GM04504 (cell line): ENCODE results near the gene RFPL3.
"Not testable (repeated sequence)": the region's sequence is repeated elsewhere in the genome, so short reads cannot be mapped to it uniquely, and the experiment has no call there.

Source experiments
- DNase-seq: peaks from one replicate; pipeline ENCODE4 v3.0.0-alpha.2; 2012; ENCODE audit warnings: low read depth

RFPL3 gene

DNA sequence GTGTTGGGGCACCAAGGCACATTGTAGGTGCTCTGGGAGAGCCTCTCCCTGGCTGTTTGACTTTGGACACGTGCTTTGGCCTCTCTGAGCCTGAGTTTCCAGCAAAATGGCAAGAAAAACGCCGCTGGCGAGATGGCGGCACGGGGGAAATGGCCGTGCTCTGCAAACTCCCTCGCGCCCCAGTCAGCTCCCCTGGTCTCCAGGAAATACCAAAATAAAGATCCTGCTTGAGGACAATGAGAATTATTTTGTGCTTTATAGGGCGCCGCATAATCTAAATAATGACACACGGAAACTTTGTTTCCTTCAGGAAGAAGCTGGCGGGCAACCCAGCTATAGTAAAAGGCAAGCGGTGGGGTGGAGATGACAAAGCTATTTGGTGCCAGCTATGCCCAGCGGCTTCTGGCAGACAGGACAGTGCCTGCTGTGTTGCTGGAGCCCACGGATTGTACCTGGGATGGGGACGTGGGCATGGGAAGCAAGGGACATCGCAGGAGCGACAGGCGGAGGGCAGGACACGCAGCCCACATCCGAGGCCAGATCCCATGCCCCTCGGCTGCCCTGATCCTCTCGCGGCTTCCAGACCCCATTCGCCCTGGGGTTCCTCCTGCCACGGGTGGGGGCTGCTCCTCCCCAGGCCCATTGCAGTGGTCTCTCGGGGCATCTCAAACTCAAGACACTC is 26.3 kb upstream of the RFPL3 start:
- DNase-seq, result no peak

DNA sequence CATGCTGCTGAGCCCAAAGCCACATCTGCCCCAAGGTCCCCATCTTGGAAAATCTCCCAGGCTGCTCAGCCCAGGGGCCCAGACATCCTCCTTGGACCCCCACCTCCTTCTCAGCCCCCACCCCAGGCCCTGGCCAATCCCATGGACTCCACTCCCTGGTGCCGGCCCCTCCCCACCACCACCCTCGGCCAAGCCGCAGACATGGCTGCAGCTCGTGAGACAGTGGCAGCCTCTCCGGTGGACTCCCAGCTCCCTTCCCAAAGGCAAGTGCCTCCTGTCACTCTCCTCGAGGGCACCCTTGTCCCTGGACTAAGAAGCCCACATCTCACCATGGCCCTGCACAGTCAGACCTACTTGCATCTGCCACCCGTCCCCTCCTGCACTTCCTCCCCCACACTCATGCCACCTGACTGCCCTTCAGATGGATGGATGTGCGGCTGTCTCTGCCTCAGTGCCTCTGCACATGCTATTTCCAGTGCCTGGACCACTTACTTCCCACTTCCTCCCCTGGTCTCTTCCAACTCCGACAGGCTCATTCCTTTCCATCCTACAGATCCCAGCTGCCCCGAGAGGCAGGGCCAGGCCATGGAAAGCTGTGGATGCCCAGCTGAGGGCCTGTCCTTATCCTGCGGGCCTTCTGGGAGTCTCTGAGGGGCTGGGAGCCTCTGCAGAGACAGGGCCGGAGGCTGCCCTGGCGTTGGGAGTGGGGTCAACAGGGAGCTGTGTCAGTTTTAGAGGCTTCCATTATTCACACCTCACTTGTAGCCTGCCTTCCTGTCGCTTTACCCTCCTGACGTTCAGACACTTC is 25.5 kb upstream of the RFPL3 start:
- DNase-seq, result no peak

DNA sequence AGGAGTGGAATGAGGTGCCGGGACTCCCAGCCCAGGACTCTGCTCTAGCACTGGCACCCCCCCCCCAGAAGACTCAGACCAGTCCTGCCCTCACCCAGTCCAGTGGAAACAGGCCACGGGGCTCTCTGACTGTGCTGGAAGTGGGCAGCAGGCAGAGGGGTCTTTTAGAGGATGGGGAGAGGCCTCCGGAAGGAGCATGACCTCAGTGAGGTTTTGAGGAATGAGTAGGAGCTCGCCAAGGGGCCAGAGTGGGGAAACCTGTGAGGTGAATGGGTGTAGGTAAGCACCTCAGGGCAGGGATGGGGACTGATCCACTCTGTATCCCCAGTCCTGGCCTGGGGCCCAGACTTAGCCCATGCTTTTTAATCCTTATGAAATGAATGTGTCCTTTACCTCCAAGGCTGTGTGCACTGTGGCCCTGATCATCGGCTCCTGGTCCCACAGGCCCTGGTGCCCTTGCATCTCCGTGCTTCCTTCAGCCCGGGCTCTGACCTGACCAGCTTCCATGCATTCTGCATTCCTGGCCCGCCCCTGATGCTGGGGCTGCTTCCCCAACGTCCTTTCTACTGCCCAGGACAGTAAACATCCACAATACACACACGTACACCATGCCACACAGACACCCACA is 24.4 kb upstream of the RFPL3 start:
- DNase-seq, result no peak

DNA sequence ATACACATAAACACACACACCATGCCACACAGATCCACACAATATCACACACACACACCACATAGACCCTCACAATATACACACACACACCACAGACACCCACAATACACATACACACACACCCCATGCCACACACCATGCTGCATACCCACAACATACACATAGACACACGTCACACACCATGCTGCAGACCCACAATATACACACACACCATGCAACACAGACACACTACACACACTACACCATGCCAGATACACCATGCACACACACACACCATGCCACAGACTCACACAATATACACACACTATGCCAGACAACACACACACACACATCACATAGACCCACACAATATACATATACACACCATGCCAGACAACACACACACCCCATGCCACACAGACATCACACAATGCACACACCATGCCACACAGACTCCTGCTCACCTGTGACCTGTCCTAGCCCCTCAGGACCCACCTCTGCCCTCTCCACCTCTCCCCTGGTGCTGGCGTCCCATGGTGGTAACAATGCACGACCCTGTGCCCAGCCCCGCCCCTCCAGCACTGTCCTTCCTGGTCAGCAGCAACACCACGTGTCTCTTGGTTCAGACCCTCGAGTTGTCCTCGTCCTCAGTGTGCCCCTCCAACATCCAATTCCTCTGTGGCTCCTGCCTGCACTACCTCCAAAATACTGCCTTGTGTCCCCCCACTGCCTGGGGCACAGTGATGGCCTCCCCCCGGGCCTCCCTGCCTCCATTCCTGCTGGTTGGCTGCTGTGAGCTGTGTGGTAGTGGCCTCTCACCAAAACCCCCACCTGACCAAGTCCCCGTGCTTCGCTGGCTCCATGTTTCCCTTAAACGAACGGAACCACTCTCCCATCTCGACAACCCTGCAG is 23.7 kb upstream of the RFPL3 start:
- no peak for DNase-seq

DNA sequence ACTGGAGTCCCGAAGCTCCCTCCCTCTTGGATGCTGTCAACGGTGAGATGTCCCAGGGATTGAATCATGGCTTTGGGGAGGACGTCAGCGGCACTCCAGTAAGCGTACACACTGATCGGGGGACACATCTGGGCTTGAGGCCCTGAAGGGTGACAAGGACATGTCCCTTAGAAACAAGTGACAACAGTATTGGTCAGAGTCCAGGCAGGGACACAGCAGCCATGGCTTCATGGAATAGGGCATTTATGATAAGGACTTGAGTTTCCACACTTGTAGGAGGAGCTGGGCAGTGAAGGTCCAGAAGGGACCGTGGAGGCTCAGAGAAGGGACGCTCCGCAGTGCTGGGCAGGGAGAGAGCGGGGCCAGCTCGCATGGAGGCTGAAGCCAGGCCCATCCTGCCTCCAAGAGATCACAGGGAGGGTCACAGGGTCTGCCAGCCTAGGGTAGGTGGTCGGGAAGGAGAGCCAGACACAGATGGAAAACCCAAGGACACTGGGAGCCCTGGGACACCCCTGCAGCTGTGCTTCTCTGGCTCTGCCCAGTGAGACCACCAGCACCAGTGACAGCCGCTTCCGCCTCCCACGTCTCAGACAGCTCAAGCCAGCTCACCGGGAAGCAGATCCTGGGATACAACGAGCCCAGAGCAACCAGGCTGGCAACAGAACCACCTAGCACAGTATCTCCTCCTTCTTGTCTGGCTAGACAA is 22.9 kb upstream of the RFPL3 start:
- DNase-seq, result no peak

DNA sequence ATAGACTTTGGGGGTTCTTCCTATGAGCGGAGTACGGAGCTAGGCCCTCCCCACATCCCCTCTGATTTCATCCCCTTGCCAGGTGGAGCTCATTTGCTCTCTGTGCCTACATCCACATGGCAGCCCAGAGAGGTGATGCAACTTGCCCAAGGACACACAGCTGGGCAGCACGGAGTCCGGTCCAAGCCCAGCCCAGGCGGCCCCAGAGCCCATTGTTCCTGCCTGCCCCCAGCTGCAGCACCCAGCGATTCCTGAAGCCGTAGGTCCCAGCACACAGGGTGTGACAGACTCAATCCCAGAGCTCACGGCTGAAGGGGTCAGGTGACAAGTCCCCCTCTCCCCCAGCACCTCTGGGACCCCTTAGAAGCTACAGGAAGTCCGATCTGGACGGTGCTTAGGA is 22.2 kb upstream of the RFPL3 start:
- DNase-seq, result no peak

DNA sequence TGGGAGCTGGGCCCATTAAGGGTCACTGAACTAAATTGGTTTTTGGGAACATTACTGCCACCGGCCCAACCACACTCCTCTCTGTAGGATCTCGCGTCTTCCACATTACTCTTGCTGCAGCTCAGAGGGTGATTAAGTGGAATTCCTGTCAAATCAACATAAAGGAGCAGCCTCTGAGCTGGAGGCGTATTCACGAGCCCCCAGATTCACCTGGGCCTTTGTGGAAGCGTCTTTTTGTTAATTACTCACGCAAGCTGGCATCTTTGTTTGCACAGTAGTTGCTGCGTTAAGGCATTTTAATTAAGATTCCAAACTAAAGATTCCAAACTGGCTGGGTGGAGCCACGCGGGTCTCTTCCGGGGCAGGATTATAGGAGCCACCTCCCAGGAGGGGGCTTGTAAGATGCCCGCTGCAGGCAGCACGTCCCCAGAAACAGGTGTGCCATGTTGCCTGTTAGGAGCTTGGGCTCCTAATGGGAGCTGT is 21.5 kb upstream of the RFPL3 start:
- DNase-seq, result no peak

DNA sequence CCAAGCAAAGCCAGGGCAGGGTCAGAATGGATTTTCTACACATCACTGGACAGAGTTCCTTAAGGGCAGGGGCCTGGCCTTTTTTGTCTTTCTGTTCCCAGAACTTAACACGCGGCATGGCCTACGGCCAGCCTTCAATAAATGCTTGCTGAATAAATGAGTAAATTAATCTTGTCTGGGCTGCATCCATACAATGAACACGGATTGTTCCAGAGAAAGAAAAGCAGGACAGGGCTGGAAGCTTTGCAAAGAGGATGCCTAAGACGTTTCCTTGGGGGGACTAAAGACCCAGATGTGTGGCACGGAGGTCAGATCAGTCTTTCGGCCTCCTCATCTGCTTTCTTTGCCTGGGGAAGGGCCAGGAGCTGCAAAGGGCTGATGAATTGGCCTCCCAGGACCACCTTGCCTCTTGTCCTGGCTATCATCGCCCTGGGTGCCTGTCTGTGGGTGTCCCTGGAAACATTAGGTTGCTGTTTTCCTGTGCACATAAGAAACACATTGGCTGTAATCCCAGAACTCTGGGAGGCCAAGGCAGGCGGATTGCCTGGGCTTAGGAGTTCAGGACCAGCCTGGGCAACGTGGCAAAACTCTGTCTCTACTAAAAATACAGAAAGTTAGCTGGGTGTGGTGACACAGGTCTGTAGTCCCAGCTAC is 20.8 kb upstream of the RFPL3 start:
- no peak for DNase-seq

DNA sequence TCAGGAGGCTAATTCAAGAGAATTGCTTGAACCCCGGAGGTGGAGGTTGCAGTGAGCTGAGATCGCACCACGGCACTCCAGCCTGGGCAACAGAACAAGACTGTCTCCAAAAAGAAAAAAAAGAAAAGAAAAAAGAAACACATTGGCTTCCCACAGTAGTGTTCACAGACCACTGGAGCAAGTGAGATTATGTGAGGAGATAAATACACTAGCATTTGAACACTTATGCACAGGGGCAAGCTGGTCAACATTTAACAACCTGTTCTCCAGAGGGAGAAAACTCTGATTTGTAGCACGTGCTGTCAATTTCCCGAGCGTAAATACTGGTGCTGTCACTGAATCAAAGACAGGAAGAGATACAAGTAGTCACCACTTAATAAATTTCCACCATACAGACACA is 20.2 kb upstream of the RFPL3 start:
- DNase-seq, result not testable (repeated sequence)

DNA sequence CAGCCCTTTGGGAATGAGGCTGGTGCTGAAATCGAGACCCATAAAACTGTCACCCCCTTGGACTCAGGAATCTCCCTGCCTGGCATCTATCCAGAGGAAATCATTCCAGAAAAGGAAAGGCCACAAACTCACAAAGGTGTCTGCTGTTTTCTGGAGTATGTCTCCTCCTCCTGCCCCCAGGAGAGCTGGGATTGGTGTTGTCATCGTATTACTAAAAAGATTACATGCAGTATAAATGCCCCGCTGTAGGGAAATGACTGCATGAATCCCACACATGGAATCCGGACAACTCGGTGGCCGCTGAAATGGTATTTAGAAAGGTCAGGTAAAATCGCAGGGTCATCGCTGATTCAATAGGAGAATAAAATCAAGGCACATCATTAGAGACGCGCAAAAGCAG is 18.9 kb upstream of the RFPL3 start:
- no peak for DNase-seq

DNA sequence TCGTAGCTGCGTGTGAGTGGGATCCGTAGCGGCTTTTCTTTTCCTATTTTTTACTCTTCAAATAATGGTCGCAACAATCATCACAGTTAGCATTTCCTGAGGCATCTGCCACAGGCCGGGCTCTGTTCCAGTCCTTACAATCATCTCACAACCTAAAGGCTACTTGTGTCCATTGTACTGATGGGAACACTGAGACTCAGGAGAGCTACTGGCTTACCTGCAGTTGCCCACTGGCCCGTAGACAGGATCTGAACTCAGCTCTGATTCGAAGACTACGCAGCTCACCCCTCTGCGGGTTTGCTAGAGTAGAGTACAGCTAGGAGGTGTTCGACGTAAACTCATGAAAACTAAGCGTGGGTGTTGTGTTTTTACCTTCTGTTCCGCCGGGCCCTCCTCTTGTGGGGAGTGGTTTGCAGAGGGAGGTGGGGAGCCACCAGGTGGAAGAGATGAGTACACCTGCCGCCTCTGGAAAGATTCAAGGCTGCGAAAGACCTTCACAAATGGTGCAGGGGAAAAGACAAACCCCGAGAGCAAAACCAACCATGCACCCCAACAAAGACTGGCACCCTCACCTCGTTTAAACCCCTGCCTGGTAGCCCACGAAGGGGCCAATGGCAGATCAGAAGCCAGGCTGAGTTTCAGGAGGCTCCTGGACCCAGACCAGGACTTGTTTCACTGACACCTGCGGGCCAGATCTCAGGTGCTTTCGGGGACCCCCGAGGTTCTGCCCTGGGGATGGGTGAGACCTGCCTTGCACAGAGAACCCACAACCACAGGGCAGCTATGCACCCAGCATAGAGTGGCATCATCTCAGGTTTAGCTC is 18.3 kb upstream of the RFPL3 start:
- DNase-seq, result no peak

DNA sequence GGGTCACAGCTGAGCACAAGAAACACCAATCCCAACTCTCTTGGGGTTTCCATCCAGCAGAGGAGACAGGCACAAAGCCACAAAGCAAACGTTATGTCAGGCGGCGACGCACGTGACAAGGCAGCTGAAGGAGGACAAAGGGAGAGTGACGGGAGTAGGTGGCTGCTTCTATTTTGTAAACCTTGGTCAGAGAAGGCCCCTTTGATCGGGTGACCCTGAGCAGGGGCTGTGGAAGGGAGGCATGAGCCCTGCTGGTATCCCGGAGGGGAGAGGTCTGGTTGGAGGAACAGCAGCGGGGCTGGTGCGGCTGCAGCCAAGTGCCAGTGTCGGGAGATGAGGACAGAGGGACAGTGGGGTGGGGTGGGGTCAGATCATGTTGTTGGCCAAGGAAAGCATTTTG is 17.3 kb upstream of the RFPL3 start:
- DNase-seq, result no peak

DNA sequence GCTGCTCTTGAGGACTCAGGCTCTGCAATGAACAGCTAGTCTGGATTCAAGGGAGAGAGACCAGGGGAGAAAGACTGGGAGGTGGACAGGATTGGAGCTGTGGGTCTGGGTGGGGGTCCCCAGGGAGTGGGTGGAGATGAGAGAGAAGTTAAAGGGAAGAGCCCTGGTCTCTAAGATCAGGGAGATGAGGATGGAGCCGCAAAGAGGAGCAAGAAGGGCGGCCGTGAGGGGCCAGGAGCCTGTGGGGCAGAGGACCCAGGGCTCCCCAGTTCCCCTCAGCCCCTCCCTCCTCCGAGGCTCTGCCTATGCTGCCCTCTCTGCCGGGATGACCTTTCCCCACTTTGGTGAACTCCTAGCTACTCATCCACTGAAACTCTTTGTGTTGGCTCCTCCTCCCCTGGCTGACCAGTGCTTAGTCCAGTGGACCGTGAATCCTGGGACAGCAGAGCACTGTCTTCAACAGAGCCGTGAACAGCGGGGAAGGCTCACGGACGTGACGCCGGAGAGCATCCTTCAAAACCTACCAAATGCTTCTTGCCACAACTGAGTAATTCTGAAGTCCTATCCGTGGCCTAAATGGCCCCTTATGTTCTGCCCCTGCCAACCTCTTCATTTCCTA is 16.4 kb upstream of the RFPL3 start:
- DNase-seq, result no peak

DNA sequence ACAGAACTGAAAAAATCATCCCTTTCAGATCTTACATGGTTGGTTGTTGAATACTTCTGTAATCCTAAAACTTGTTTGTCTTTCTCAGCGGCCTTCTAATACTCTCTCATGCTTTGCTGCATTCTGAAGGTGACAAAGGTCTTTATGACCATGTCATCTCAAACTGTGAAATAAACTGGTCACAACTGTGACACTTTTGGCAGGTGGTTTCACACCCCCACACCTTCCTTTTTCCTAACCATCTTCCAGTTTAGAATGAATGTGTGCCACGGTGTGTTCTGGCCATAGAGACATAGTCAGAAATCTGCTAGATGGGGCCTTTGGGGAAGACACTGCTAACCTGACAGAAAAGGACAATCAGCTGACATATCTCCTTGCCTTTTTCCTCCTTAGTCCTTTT is 14.7 kb upstream of the RFPL3 start:
- no peak for DNase-seq

DNA sequence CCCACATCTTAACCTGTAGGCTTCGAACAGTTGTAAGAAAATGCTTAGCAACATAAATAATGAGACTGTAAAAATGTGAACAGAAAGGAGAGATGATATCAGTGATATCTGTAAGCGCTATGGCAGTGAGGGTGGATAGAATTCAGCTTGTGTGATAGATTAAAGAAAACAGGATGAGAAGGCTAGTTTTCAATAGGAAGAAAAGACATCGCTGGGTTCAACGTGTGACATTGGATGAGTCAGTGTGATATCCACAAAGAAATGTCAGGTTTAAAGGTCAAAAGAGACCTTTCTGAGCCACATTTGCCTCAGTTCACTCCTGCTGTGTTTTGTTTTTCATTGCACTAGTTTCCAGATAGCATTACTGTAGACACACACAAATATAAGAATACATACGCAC is 13.7 kb upstream of the RFPL3 start:
- no peak for DNase-seq

DNA sequence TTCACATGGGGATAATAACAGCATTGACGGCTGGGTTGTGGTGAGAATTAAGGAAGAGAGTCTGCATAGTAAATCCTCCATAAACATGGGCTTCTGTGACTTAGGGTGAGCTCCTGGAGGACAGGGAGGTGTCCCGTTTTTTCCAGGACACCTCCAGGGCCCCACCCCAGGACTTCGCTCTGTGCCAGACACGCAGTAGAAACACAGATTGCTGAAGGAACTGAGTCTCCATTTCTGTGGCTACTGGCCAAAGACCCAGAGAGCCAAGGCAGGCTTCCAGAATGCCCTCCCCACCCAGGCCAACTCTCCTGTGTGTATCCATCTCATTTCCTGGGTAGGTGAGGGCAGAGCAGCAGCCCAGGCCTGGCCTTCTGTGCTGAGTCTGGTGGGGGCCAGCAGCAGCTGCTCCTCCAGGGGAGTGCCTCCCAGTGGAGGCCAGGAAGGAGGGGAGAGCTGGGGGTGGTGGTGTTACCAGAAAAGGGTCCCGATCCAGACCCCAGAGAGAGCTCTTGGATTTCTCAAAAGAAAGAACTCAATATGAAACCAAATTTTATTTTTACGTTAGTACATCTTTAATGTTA is 9.5 kb upstream of the RFPL3 start:
- DNase-seq, result no peak

DNA sequence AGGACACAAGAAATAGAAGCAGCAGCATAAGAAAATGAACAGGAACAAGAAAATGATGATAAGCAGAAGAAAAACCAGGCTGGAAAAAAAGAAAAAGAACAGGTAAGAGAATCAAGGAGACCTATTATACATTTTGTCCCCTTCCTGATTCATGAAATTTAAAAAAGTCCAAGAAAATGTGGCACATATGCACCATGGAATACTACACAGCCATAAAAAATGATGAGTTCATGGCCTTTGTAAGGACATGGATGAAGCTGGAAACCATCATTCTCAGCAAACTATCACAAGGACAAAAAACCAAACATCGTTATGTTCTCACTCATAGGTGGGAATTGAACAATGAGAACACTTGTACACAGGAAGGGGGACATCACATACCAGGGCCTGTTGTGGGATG is 5.8 kb upstream of the RFPL3 start:
- not testable (repeated sequence) for DNase-seq

DNA sequence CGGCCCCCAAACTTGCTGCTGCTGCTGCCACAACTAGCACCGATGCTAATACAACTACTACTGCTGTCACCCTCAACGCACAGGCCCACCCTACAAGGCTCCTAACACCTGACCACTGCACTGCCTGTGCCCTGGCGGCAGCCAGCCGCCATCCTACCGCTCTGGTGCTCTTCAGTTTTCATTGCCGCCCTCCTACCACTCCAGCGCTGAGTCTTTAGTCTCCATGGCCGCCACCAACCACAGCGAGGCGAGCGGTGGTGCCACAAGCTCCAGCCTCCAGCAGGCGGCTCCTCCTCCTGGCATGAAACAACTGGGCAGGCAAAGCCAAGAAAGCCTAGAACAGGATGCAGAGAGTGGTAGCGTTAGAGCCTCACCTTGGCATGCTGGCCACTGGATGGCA is 5.0 kb upstream of the RFPL3 start:
- DNase-seq, result no peak

DNA sequence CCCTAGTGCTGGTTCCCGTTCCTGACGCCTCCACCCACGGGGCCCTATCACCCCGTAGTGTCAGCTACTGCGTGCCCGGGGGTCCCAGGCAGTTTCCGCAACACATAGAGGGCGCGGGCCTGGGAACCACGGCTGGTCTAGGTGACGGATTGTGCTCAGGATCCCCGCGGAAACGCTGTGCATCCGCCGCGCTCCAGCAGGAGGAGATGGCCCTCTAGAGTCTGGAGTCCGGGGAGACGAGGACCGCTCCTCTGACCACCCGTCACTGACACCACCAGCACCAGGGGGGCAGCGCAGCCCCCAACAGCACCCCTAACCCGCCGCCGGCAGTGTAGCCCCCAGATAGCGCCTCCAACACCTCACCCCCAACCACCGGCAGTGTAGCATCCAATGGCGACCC is 4.4 kb upstream of the RFPL3 start:
- DNase-seq, result no peak
